ENCODE results near the gene FER. TPM values are rescaled to one million over a fixed set of nuclear protein-coding genes. Genes with fewer than 3 reads are reported as not detected.

FER gene
- total RNA-seq, 1 donor from 2014 or later, result 11.8 TPM

DNA sequence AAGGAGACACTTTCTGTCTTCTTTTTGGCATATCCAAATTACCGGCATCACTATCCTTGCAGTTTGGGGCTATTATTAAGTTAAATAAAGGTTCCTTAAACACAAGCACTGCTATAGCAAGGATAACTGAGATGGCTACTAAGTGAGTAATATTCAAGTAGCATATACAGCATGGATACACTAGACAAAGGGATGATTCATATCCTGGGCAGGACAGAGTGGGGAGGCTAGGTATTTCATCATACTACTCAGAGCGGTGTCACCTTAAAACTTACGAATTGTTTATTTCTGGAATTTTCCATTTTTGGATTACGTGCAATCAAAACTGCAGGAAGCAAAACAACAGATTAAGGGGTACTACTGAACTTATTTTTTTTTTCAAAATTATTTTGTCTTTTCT lies 54.1 kb downstream of the FER start:
- DNase-seq (ENCODE audit: low spot score in 2 of 2), result no peak
- H3K27ac ChIP-seq, result no peak overlapping the region
- peaks cover 0 to 19% of the 10 kb centered on the region in 2 donors for H3K9me3 ChIP-seq
- H3K4me3 ChIP-seq, result no peak overlapping the region
- TF ChIP-seq, protein P1, sequence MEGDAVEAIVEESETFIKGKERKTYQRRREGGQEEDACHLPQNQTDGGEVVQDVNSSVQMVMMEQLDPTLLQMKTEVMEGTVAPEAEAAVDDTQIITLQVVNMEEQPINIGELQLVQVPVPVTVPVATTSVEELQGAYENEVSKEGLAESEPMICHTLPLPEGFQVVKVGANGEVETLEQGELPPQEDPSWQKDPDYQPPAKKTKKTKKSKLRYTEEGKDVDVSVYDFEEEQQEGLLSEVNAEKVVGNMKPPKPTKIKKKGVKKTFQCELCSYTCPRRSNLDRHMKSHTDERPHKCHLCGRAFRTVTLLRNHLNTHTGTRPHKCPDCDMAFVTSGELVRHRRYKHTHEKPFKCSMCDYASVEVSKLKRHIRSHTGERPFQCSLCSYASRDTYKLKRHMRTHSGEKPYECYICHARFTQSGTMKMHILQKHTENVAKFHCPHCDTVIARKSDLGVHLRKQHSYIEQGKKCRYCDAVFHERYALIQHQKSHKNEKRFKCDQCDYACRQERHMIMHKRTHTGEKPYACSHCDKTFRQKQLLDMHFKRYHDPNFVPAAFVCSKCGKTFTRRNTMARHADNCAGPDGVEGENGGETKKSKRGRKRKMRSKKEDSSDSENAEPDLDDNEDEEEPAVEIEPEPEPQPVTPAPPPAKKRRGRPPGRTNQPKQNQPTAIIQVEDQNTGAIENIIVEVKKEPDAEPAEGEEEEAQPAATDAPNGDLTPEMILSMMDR (IDR thresholded peaks at IDR 0.05), result no peak
- H3K4me1 ChIP-seq, result no peaks in the 10 kb centered on the region
- H3K27me3 ChIP-seq, result no peaks in the 10 kb centered on the region
- intact Hi-C loops (cut with DNase I), result no loop called here
- peaks cover 0 to 21% of the 10 kb centered on the region in 2 donors for H3K36me3 ChIP-seq

DNA sequence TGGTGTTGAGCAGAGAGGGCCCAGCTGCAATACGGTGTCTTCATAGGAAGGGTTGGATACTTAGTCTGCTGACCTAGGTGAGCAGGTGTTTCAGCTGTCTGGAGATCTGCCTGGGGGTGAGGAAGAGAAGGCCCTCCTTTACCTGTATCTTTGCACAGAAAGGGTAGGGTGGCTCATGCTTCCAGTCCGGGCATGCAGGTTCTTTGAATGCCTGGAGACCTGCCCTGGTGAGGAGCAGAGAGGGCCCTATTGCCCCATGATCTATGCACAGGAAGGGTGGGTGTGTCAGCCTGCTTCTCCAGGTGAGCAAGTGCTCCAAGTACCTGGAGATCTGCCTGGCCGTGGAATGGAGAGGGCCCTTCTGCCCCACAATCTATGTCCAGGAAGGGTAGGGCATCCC lies 63.0 kb downstream of the FER start:
- TF ChIP-seq, protein P1 (IDR thresholded peaks at IDR 0.05), result no peak
- Histone ChIP-seq H3K4me1 (no peaks in the 10 kb centered on the region), H3K27me3 (no peaks in the 10 kb centered on the region), H3K9me3 (peaks cover 0 to 6% of the 10 kb centered on the region in 2 donors), H3K27ac (no peak overlapping the region), H3K36me3 (no peaks in the 10 kb centered on the region), H3K4me3 (no peak overlapping the region)
- DNase-seq (ENCODE audit: low spot score in 2 of 2), result no peak
- intact Hi-C loops (cut with DNase I), result loop anchor here (2.0 kb wide), 1 partner anchor 20 kb away; no protein-coding TSS in a partner anchor

DNA sequence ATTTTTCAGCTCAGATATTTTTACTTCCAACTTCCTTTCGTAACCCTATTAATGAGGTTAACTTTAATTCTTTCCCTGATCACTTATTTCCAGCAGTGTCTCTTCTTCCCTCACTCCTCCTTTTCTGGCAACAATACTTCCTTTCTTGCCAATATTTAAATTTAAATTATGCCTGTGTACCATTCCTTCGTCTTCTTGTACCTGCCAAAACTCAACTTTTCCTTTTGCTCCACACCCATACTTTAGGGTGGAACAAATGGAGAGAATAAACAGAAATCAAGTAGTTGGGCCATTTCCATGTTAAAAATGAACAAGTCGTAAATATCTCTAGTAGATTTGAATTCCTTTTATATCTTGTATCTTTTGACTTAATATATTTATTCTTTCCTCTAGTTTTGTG lies 66.0 kb downstream of the FER start:
- DNase-seq (ENCODE audit: low spot score in 2 of 2), result no peak
- Histone ChIP-seq H3K27ac (no peak overlapping the region), H3K27me3 (no peaks in the 10 kb centered on the region), H3K9me3 (peaks cover 0 to 6% of the 10 kb centered on the region in 2 donors), H3K4me1 (no peaks in the 10 kb centered on the region), H3K36me3 (no peaks in the 10 kb centered on the region), H3K4me3 (no peak overlapping the region)
- intact Hi-C loops (cut with DNase I), result no loop called here
- TF ChIP-seq, protein P1 (IDR thresholded peaks at IDR 0.05), result no peak

DNA sequence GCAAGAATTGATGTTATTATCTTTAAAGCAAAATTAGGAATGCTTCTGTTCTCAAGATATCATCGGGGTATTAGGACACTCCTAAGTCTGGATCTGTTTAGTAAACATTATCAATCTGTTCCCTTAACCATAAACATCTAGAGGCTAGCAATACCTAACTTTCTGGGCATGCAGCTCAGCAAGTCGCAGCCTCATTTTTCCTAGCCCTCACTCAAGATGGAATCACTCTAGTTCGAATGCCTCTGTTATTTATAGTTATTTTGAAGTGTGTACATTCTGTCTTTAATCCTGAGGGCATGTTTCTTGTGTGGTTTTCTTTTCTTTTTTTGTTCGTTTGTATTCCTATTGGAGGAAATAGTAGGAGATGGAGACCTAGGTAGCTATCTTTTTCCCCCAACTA lies 66.9 kb downstream of the FER start:
- TF ChIP-seq, protein P1 (IDR thresholded peaks at IDR 0.05), result no peak
- Histone ChIP-seq H3K9me3 (peaks cover 0 to 6% of the 10 kb centered on the region in 2 donors), H3K4me1 (no peaks in the 10 kb centered on the region), H3K27me3 (no peaks in the 10 kb centered on the region), H3K27ac (no peak overlapping the region), H3K36me3 (no peaks in the 10 kb centered on the region), H3K4me3 (no peak overlapping the region)
- intact Hi-C loops (cut with DNase I), result no loop called here
- DNase-seq (ENCODE audit: low spot score in 2 of 2), result no peak

DNA sequence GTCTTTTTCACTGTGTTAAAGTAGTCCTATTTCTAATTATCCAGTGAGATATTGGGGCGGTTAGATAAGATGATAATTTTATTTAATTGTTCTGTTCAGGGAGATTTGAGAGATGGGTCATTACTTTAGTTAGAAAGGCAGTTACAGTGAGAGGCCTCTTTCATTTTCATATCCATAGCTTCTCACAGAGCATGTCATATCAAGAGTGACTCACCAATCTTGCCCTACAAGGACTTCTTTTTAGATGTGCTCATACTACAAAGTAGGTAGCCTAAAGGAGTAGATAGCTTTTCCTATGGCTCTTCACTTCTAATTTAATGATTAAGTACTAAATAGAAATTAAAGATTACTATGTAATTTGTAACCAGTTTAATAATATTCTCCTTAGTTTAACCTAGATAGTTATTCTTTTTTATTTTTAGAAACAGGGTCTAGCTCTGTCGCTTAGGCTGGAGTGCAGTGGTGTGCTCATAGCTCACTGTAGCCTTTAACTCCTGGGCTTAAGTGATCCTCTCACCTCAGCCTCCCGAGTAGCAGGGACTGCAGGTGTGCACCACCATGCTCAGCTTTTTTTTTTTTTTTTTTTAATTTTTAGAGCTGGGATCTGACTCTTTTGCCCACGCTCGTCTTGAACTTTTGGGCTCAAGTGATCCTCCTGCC lies 71.0 kb downstream of the FER start:
- TF ChIP-seq, protein P1 (IDR thresholded peaks at IDR 0.05), result no peak
- H3K9me3 ChIP-seq, result no peaks in the 10 kb centered on the region
- H3K4me1 ChIP-seq, result no peaks in the 10 kb centered on the region
- H3K4me3 ChIP-seq, result no peak overlapping the region
- no peaks in the 10 kb centered on the region for H3K36me3 ChIP-seq
- H3K27me3 ChIP-seq, result no peaks in the 10 kb centered on the region
- no peak for DNase-seq (ENCODE audit: low spot score in 2 of 2)
- no peak overlapping the region for H3K27ac ChIP-seq
- intact Hi-C loops (cut with DNase I), result no loop called here
